ENCODE results near the gene AMY2B.
"Not testable (repeated sequence)": the region's sequence is repeated elsewhere in the genome, so short reads cannot be mapped to it uniquely, and the experiment has no call there.

The AMY2B gene

DNA sequence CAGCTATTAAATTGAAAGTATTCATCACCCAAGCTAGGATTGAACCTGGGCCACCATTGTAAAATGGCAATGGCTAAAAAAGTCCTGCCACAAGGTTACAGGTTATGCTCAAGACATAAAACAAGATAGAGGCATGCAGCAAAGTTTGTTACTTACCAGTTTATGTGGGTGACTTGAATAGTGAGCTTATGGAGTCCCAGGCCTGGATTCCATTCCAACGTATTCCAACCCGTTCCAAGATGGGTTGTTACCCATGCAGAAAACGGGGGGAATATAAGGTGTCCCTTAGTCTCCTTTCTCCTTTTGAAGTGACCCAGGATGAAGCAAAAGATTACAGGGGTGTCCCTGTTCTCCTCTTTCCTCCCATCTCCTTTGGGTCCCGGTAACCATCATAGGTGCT lies 56.0 kb downstream of the AMY2B start:
- DNase-seq, result not testable (repeated sequence)

Data from NCI-H82 (cell line).